Measurements from ENCODE around the gene REC8. TPM values are rescaled to one million over a fixed set of nuclear protein-coding genes. Genes with fewer than 3 reads are reported as not detected.

Gene REC8
- total RNA-seq, 1 experiment from 2014 or later = 58.0 TPM

DNA sequence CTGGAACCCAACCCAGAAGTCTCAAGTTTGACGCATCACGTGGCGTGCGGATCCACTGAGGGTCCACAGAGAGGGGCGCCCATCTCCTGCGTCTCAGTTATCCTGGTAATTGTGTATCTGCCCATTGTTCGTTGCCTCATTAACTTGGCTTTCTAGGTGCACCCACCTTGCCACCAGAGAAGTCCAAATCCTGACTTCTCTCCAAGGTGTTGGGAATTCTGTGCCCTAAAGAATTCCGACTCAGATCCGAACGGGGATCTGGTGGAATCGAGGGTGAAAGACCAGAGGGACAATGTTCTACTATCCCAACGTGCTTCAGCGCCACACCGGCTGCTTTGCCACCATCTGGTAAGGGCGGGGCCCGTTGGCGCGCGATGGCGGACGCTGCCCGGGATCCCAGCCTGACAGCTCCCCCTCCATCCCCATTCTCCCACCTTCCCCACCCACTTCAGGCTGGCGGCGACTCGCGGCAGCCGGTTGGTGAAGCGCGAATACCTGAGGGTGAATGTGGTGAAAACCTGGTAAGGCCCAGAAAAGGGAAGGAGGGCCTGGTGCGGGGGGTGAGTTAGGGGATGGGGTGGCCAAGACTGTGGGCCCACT lies 481 bp downstream of the REC8 start:
- no peak overlapping the region for H3K56ac ChIP-seq (ENCODE audit: insufficient read length, low read depth, low read length)
- Mint-ChIP-seq H3K9me3 (no peaks in the 10 kb centered on the region; a peak in 1 of 5 replicates), H3K4me1 (peaks cover 5 to 13% of the 10 kb centered on the region in 2 experiments; a peak in 3 of 4 replicates), H3K4me3 (peak overlapping the region; percentile 75 to 80), H3K27ac (peak overlapping the region in 1 of 3 experiments; percentile 35; a peak in 1 of 7 replicates), H3K36me3 (ENCODE audit: insufficient read depth in 1 of 3, low read depth in 3 of 3) (peaks cover 6 to 25% (median 23%) of the 10 kb centered on the region in 3 experiments; a peak in 6 of 7 replicates), H3K27me3 (ENCODE audit: low read depth) (no peaks in the 10 kb centered on the region; the same call in 1 of the 2 replicates)
- H3K23me2 ChIP-seq (ENCODE audit: insufficient read length, low read depth, low read length, poor library complexity, severe bottlenecking) = peaks cover 10% of the 10 kb centered on the region
- H4K5ac ChIP-seq (ENCODE audit: insufficient read length, low read depth, low read length) = no peak overlapping the region
- WGBS (ENCODE audit: extremely low coverage, insufficient read length, low lambda C conversion rate) = no CpG with 5 or more reads among the region's 30 CpGs
- no peaks in the 10 kb centered on the region for H3K79me2 ChIP-seq (ENCODE audit: insufficient read depth, low read length)
- TF ChIP-seq, protein P1, sequence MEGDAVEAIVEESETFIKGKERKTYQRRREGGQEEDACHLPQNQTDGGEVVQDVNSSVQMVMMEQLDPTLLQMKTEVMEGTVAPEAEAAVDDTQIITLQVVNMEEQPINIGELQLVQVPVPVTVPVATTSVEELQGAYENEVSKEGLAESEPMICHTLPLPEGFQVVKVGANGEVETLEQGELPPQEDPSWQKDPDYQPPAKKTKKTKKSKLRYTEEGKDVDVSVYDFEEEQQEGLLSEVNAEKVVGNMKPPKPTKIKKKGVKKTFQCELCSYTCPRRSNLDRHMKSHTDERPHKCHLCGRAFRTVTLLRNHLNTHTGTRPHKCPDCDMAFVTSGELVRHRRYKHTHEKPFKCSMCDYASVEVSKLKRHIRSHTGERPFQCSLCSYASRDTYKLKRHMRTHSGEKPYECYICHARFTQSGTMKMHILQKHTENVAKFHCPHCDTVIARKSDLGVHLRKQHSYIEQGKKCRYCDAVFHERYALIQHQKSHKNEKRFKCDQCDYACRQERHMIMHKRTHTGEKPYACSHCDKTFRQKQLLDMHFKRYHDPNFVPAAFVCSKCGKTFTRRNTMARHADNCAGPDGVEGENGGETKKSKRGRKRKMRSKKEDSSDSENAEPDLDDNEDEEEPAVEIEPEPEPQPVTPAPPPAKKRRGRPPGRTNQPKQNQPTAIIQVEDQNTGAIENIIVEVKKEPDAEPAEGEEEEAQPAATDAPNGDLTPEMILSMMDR (conservative IDR thresholded peaks at IDR 0.05) = no peak
- H4K20me1 ChIP-seq (ENCODE audit: control insufficient read depth, insufficient read depth, insufficient read length) = no peaks in the 10 kb centered on the region
- peak overlapping the region; percentile 48 for H3K4me2 ChIP-seq (ENCODE audit: insufficient read depth, insufficient read length, low read length)
- DNase-seq = peak; percentile 39
- H2BK5ac ChIP-seq (ENCODE audit: insufficient read length, low read length) = no peak overlapping the region
- no peaks in the 10 kb centered on the region for H3K4me1 ChIP-seq (ENCODE audit: insufficient read depth, low read length)
- no peak overlapping the region for H4K91ac ChIP-seq (ENCODE audit: insufficient read length, low read depth, low read length)
- H3T11ph ChIP-seq (ENCODE audit: low read length) = no peak overlapping the region
- peak overlapping the region; percentile 3 for H3K9ac ChIP-seq (ENCODE audit: extremely low read depth, insufficient read length, low read length)
- H3K4ac ChIP-seq (ENCODE audit: low read depth, low read length) = no peak overlapping the region
- H3K27me3 ChIP-seq (ENCODE audit: insufficient read depth, low read length) = no peaks in the 10 kb centered on the region
- H2BK12ac ChIP-seq (ENCODE audit: insufficient read length, low read depth, low read length) = no peak overlapping the region
- H2BK15ac ChIP-seq (ENCODE audit: low read depth, low read length) = no peak overlapping the region
- no peak overlapping the region for H3K14ac ChIP-seq (ENCODE audit: insufficient read depth, low read length)
- H4K8ac ChIP-seq (replicated peaks; ENCODE audit: insufficient read length, low read depth, low read length) = no peak overlapping the region
- no peak overlapping the region for H2BK20ac ChIP-seq (ENCODE audit: low read depth, low read length, poor library complexity, severe bottlenecking)
- no peak overlapping the region for H3K23ac ChIP-seq (ENCODE audit: insufficient read length, low read depth, low read length)
- H2BK120ac ChIP-seq (ENCODE audit: low read depth, low read length, poor library complexity, severe bottlenecking) = no peak overlapping the region
- H3K9me3 ChIP-seq (ENCODE audit: control insufficient read depth, low read depth, low read length) = no peaks in the 10 kb centered on the region
- no peak overlapping the region for H2AK5ac ChIP-seq (ENCODE audit: insufficient read length, low read length)
- H3K79me1 ChIP-seq (ENCODE audit: insufficient read depth, low read depth, low read length, poor library complexity, severe bottlenecking) = no peaks in the 10 kb centered on the region
- H3K18ac ChIP-seq (ENCODE audit: insufficient read length, low read depth, low read length) = no peak overlapping the region
- no peak overlapping the region for H2AFZ ChIP-seq (ENCODE audit: low read length)
- H3K27ac ChIP-seq (ENCODE audit: insufficient read length, low read depth, low read length) = no peak overlapping the region
